ENCODE results near the gene RPLP2.

DNA sequence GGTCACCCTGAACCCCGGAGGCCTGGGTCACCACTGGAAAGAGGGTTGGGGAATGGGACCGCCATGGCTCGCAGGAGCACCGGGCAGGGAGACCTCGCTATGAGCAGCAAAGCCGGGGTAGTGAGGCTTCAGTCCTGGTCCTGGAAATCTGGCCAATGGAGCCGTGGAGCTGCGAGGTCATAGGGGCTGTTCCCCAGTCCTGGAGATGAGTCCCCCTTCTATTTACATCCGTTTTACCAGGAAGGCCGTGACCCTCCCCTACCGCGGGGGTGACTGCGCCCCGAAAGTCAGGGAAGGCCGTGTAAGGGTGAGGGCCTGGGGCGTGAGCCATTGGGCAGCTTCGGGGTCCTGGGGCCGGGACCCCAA is 5.2 kb upstream of the RPLP2 start:
- TF ChIP-seq, protein P1, sequence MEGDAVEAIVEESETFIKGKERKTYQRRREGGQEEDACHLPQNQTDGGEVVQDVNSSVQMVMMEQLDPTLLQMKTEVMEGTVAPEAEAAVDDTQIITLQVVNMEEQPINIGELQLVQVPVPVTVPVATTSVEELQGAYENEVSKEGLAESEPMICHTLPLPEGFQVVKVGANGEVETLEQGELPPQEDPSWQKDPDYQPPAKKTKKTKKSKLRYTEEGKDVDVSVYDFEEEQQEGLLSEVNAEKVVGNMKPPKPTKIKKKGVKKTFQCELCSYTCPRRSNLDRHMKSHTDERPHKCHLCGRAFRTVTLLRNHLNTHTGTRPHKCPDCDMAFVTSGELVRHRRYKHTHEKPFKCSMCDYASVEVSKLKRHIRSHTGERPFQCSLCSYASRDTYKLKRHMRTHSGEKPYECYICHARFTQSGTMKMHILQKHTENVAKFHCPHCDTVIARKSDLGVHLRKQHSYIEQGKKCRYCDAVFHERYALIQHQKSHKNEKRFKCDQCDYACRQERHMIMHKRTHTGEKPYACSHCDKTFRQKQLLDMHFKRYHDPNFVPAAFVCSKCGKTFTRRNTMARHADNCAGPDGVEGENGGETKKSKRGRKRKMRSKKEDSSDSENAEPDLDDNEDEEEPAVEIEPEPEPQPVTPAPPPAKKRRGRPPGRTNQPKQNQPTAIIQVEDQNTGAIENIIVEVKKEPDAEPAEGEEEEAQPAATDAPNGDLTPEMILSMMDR (conservative IDR thresholded peaks at IDR 0.05), result no peak
- TF ChIP-seq EZH2 (IDR thresholded peaks at IDR 0.05; ENCODE audit: low read depth), result no peak
